ENCODE measurements around the gene LIMS4.
"Not testable (repeated sequence)": the region's sequence is repeated elsewhere in the genome, so short reads cannot be mapped to it uniquely, and the experiment has no call there.

DNA sequence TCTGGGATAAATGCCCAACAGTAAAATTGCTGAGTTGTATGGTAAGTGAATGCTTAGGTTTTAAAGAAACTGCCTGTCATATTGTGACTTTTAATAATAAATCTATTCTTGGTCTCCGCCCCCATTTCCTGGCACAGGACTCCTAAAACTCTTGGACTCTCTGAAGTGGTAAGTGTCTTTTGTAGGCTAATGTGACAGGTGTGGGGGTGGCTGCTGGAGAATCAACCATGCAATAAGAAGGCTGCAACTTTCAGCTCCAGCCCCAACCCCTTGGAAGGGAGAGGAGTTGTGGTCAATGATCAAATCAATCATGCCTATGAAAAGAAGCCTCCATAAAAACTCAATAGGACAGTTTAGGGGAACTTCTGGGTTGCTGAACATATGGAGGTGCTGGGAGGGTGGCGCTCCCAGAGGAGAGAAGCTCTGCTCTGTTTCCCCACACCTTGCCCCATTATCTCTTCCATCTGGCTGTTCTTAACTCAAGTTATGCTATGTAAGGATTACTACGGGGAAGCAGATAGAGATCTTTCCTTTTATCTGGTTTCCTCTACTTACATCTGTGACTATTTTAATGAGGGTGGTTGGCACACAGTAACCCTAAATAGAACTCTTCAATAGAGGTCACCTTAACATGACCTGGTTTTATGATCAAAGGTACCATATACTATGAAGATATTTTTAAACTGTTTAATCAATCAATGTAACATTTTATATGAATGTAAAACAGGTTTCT lies 3.2 kb upstream of the LIMS4 start:
- TF ChIP-seq EP300 (IDR thresholded peaks at IDR 0.05; ENCODE audit: borderline replicate concordance in 1 of 2, low read depth in 1 of 2, low read length in 1 of 2); SMC3 (IDR thresholded peaks at IDR 0.05; ENCODE audit: low read depth, low read length): not testable (repeated sequence)

Measured in SK-N-SH (cell line).